GM23338 (cell line): ENCODE results near the gene PTP4A2. TPM values are rescaled to one million over a fixed set of nuclear protein-coding genes. Genes with fewer than 3 reads are reported as not detected.

Experiments
- ATAC-seq: fragments of 200-7000 bp; cut with Tn5 transposase; 3 replicates; pipeline ENCODE4 v1.9.1; 2020
- DNase-seq: peaks from one replicate; pipeline ENCODE4 v3.0.0-alpha.2; 2015; ENCODE audit warnings: low spot score
- H2AFZ ChIP-seq: fragments of 200-600 bp; sonication (generic); 2 replicates; pipeline ENCODE4 v1.8.0; 2016; ENCODE audit warnings: antibody characterized with exemption, mild to moderate bottlenecking, moderate library complexity
- H3F3A ChIP-seq: fragments of 200-600 bp; sonication (generic); replicated peaks from 2 replicates; pipeline ENCODE4 v1.8.0; 2017; ENCODE audit warnings: antibody characterized with exemption, mixed run types, low read depth
- H3K27ac ChIP-seq: fragments of 200-600 bp; sonication (generic); 2 replicates; pipeline ENCODE4 v1.6.1; 2016; ENCODE audit warnings: low read depth
- H3K27me3 ChIP-seq: fragments of 200-600 bp; sonication (generic); 2 replicates; pipeline ENCODE4 v1.8.0; 2016; ENCODE audit warnings: mild to moderate bottlenecking, mixed run types, moderate library complexity; ENCODE audit not compliant: insufficient read depth
- H3K36me3 ChIP-seq: fragments of 200-600 bp; sonication (generic); 2 replicates; pipeline ENCODE4 v1.8.0; 2016; ENCODE audit warnings: mild to moderate bottlenecking; ENCODE audit not compliant: insufficient read depth
- H3K4me1 ChIP-seq: fragments of 200-600 bp; sonication (generic); 2 replicates; pipeline ENCODE4 v1.8.0; 2016; ENCODE audit warnings: mild to moderate bottlenecking, moderate library complexity; ENCODE audit not compliant: insufficient read depth
- H3K4me2 ChIP-seq: fragments of 200-600 bp; sonication (generic); 2 replicates; pipeline ENCODE4 v1.7.1; 2017; ENCODE audit warnings: mixed run types
- H3K4me3 ChIP-seq: fragments of 200-600 bp; sonication (generic); 2 replicates; pipeline ENCODE4 v1.6.1; 2016; ENCODE audit warnings: mixed run types
- H3K79me2 ChIP-seq: fragments of 200-600 bp; sonication (generic); replicated peaks from 2 replicates; pipeline ENCODE4 v1.8.0; 2017; ENCODE audit warnings: mild to moderate bottlenecking; ENCODE audit not compliant: insufficient read depth
- H3K9me2 ChIP-seq: fragments of 200-600 bp; sonication (generic); 2 replicates; pipeline ENCODE4 v1.8.0; 2017; ENCODE audit not compliant: insufficient read depth
- H4K20me1 ChIP-seq: fragments of 200-600 bp; sonication (generic); replicated peaks from 2 replicates; pipeline ENCODE4 v1.8.0; 2017; ENCODE audit warnings: mild to moderate bottlenecking; ENCODE audit not compliant: insufficient read depth
- H3K27ac Mint-ChIP-seq: 2 replicates; pipeline ENCODE4 v1.8.0; 2020; ENCODE audit warnings: inconsistent platforms, mild to moderate bottlenecking, moderate library complexity, mixed read lengths
- H3K27me3 Mint-ChIP-seq: 3 replicates; pipeline ENCODE4 v1.8.0; 2022; ENCODE audit warnings: low read depth, mild to moderate bottlenecking, moderate library complexity, mixed read lengths, inconsistent platforms; ENCODE audit not compliant: insufficient read depth, poor library complexity
- H3K36me3 Mint-ChIP-seq: 3 replicates; pipeline ENCODE4 v1.8.0; 2021; ENCODE audit warnings: low read depth, mild to moderate bottlenecking, inconsistent platforms, moderate library complexity, mixed read lengths
- H3K4me1 Mint-ChIP-seq: 3 replicates; pipeline ENCODE4 v1.8.0; 2020; ENCODE audit warnings: mild to moderate bottlenecking, inconsistent platforms, mixed read lengths
- H3K4me3 Mint-ChIP-seq: 3 replicates; pipeline ENCODE4 v1.8.0; 2021; ENCODE audit warnings: moderate library complexity, mild to moderate bottlenecking, inconsistent platforms, mixed read lengths
- H3K9me3 Mint-ChIP-seq: 3 replicates; pipeline ENCODE4 v1.8.0; 2020; ENCODE audit warnings: moderate library complexity, mild to moderate bottlenecking, inconsistent platforms, mixed read lengths
- CREB1 ChIP-seq: fragments of 250-450 bp; sonication (Bioruptor Pico); IDR thresholded peaks from 2 replicates; pipeline ENCODE4 v1.5.0; 2020; ENCODE audit warnings: low read depth, mild to moderate bottlenecking, moderate library complexity
- EZH2 ChIP-seq: fragments of 200-600 bp; sonication (generic); IDR thresholded peaks from one replicate; pipeline ENCODE4 v1.8.0; 2017; ENCODE audit warnings: antibody characterized with exemption, mild to moderate bottlenecking, low read depth; ENCODE audit not compliant: unreplicated experiment
- EZH2phosphoT487 ChIP-seq: fragments of 200-600 bp; sonication (generic); IDR thresholded peaks from one replicate; pipeline ENCODE4 v1.8.1; 2018; ENCODE audit warnings: antibody characterized with exemption; ENCODE audit not compliant: unreplicated experiment
- JUNB ChIP-seq: IDR thresholded peaks from one replicate; pipeline ENCODE4 v1.6.1; 2016; ENCODE audit warnings: antibody characterized with exemption; ENCODE audit not compliant: unreplicated experiment
- NANOG ChIP-seq: IDR thresholded peaks from 2 replicates; pipeline ENCODE4 v1.6.1; 2016; ENCODE audit warnings: antibody characterized with exemption, borderline replicate concordance
- POLR2AphosphoS5 ChIP-seq: IDR thresholded peaks from 2 replicates; pipeline ENCODE4 v1.6.1; 2016; ENCODE audit warnings: antibody characterized with exemption, low read depth
- STAT1 ChIP-seq: IDR thresholded peaks from one replicate; pipeline ENCODE4 v1.6.1; 2016; ENCODE audit warnings: antibody characterized with exemption; ENCODE audit not compliant: unreplicated experiment
- ZNF114 ChIP-seq: fragments of 250-450 bp; sonication (Bioruptor Pico); IDR thresholded peaks from 2 replicates; pipeline ENCODE4 v1.5.0; 2020; ENCODE audit warnings: mild to moderate bottlenecking, moderate library complexity
- ZNF331 ChIP-seq: fragments of 250-450 bp; sonication (Bioruptor Pico); IDR thresholded peaks from 2 replicates; pipeline ENCODE4 v1.5.0; 2020; ENCODE audit warnings: low read depth, mild to moderate bottlenecking, moderate library complexity
- polyA plus RNA-seq: library from polyadenylated mRNA; unstranded; fragments of >200 nt; fragmentation: Nextera tagmentation; extraction: Ambion mirVana; gene quantifications from 2 replicates; pipeline ENCODE4 v1.2.1, GENCODE V29; 2016
- total RNA-seq: library from RNA; depleted of rRNA; stranded (reverse); fragments of >200 nt; shearing (Covaris generic); gene quantifications from 2 replicates; pipeline ENCODE4 v1.2.3, GENCODE V29; 2014
- TF ChIP-seq, protein P1 (sequence below): IDR thresholded peaks from one replicate; pipeline ENCODE4 v1.6.1; 2018; ENCODE audit warnings: antibody characterized with exemption; ENCODE audit not compliant: unreplicated experiment
- TF ChIP-seq, protein P2 (sequence below): IDR thresholded peaks from 2 replicates; pipeline ENCODE4 v1.6.1; 2016; ENCODE audit warnings: antibody characterized with exemption
- TF ChIP-seq, protein P3 (sequence below), 2 experiments: fragments of 200-600 bp in 1 of 2; sonication (generic) in 1 of 2; conservative IDR thresholded peaks; 2 replicates each; pipeline versions ENCODE4 v1.5.1 to v1.6.1; 2016 to 2017; ENCODE audit warnings: antibody characterized with exemption in 2 of 2, low read depth in 2 of 2, mild to moderate bottlenecking in 2 of 2, moderate library complexity in 1 of 2
- TF ChIP-seq, protein P4 (sequence below): fragments of 250-450 bp; sonication (Bioruptor Pico); IDR thresholded peaks from 2 replicates; pipeline ENCODE4 v1.5.0; 2020; ENCODE audit warnings: mild to moderate bottlenecking, moderate library complexity

PTP4A2 gene
- total and polyA plus RNA-seq, 2 experiments from 2014 or later, result 153 to 260 TPM

DNA sequence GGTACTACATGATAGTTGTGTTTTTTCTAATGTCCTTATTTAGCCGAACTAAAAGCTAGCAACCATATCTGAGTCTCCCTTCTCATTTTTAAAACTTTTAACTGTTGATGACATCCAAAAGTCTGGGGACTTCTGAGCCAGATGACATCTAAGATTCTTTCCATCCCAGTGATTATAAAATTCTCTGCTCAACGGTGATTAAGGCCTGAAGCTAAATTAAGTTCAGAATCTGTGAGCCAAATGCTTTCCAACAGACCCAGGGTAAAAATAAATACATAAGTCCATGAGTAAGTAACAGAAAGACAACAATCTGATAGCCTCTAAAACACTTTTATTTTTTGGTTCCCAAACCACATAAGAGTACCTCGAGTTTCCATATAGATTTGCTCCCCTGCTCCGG, 13.1 kb upstream of the PTP4A2 start:
- Histone ChIP-seq H3K4me2 (no peak overlapping the region), H3K4me1 (peaks cover 17% of the 10 kb centered on the region), H3K79me2 (no peaks in the 10 kb centered on the region), H3K36me3 (no peaks in the 10 kb centered on the region), H3K27me3 (no peaks in the 10 kb centered on the region), H2AFZ (no peak overlapping the region), H3K27ac (0 out of 2 replicates have a peak overlapping the region, but pooled peaks have one; percentile 20), H3F3A (no peaks in the 10 kb centered on the region), H4K20me1 (no peaks in the 10 kb centered on the region), H3K9me2 (no peaks in the 10 kb centered on the region), H3K4me3 (no peak overlapping the region)
- TF ChIP-seq JUNB (no peak), POLR2AphosphoS5 (no peak), ZNF114 (CRISPR knock-in tag) (no peak), NANOG (no peak), ZNF331 (CRISPR knock-in tag) (no peak), CREB1 (CRISPR knock-in tag) (no peak), EZH2 (no peak), EZH2phosphoT487 (no peak), STAT1 (no peak)
- TF ChIP-seq, protein P1, sequence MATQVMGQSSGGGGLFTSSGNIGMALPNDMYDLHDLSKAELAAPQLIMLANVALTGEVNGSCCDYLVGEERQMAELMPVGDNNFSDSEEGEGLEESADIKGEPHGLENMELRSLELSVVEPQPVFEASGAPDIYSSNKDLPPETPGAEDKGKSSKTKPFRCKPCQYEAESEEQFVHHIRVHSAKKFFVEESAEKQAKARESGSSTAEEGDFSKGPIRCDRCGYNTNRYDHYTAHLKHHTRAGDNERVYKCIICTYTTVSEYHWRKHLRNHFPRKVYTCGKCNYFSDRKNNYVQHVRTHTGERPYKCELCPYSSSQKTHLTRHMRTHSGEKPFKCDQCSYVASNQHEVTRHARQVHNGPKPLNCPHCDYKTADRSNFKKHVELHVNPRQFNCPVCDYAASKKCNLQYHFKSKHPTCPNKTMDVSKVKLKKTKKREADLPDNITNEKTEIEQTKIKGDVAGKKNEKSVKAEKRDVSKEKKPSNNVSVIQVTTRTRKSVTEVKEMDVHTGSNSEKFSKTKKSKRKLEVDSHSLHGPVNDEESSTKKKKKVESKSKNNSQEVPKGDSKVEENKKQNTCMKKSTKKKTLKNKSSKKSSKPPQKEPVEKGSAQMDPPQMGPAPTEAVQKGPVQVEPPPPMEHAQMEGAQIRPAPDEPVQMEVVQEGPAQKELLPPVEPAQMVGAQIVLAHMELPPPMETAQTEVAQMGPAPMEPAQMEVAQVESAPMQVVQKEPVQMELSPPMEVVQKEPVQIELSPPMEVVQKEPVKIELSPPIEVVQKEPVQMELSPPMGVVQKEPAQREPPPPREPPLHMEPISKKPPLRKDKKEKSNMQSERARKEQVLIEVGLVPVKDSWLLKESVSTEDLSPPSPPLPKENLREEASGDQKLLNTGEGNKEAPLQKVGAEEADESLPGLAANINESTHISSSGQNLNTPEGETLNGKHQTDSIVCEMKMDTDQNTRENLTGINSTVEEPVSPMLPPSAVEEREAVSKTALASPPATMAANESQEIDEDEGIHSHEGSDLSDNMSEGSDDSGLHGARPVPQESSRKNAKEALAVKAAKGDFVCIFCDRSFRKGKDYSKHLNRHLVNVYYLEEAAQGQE, result no peak
- TF ChIP-seq, protein P2, sequence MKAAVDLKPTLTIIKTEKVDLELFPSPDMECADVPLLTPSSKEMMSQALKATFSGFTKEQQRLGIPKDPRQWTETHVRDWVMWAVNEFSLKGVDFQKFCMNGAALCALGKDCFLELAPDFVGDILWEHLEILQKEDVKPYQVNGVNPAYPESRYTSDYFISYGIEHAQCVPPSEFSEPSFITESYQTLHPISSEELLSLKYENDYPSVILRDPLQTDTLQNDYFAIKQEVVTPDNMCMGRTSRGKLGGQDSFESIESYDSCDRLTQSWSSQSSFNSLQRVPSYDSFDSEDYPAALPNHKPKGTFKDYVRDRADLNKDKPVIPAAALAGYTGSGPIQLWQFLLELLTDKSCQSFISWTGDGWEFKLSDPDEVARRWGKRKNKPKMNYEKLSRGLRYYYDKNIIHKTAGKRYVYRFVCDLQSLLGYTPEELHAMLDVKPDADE, result no peak
- TF ChIP-seq, protein P3, sequence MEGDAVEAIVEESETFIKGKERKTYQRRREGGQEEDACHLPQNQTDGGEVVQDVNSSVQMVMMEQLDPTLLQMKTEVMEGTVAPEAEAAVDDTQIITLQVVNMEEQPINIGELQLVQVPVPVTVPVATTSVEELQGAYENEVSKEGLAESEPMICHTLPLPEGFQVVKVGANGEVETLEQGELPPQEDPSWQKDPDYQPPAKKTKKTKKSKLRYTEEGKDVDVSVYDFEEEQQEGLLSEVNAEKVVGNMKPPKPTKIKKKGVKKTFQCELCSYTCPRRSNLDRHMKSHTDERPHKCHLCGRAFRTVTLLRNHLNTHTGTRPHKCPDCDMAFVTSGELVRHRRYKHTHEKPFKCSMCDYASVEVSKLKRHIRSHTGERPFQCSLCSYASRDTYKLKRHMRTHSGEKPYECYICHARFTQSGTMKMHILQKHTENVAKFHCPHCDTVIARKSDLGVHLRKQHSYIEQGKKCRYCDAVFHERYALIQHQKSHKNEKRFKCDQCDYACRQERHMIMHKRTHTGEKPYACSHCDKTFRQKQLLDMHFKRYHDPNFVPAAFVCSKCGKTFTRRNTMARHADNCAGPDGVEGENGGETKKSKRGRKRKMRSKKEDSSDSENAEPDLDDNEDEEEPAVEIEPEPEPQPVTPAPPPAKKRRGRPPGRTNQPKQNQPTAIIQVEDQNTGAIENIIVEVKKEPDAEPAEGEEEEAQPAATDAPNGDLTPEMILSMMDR (conservative IDR thresholded peaks at IDR 0.05; ENCODE audit: low read depth in 2 of 2), result no peak
- TF ChIP-seq, protein P4, sequence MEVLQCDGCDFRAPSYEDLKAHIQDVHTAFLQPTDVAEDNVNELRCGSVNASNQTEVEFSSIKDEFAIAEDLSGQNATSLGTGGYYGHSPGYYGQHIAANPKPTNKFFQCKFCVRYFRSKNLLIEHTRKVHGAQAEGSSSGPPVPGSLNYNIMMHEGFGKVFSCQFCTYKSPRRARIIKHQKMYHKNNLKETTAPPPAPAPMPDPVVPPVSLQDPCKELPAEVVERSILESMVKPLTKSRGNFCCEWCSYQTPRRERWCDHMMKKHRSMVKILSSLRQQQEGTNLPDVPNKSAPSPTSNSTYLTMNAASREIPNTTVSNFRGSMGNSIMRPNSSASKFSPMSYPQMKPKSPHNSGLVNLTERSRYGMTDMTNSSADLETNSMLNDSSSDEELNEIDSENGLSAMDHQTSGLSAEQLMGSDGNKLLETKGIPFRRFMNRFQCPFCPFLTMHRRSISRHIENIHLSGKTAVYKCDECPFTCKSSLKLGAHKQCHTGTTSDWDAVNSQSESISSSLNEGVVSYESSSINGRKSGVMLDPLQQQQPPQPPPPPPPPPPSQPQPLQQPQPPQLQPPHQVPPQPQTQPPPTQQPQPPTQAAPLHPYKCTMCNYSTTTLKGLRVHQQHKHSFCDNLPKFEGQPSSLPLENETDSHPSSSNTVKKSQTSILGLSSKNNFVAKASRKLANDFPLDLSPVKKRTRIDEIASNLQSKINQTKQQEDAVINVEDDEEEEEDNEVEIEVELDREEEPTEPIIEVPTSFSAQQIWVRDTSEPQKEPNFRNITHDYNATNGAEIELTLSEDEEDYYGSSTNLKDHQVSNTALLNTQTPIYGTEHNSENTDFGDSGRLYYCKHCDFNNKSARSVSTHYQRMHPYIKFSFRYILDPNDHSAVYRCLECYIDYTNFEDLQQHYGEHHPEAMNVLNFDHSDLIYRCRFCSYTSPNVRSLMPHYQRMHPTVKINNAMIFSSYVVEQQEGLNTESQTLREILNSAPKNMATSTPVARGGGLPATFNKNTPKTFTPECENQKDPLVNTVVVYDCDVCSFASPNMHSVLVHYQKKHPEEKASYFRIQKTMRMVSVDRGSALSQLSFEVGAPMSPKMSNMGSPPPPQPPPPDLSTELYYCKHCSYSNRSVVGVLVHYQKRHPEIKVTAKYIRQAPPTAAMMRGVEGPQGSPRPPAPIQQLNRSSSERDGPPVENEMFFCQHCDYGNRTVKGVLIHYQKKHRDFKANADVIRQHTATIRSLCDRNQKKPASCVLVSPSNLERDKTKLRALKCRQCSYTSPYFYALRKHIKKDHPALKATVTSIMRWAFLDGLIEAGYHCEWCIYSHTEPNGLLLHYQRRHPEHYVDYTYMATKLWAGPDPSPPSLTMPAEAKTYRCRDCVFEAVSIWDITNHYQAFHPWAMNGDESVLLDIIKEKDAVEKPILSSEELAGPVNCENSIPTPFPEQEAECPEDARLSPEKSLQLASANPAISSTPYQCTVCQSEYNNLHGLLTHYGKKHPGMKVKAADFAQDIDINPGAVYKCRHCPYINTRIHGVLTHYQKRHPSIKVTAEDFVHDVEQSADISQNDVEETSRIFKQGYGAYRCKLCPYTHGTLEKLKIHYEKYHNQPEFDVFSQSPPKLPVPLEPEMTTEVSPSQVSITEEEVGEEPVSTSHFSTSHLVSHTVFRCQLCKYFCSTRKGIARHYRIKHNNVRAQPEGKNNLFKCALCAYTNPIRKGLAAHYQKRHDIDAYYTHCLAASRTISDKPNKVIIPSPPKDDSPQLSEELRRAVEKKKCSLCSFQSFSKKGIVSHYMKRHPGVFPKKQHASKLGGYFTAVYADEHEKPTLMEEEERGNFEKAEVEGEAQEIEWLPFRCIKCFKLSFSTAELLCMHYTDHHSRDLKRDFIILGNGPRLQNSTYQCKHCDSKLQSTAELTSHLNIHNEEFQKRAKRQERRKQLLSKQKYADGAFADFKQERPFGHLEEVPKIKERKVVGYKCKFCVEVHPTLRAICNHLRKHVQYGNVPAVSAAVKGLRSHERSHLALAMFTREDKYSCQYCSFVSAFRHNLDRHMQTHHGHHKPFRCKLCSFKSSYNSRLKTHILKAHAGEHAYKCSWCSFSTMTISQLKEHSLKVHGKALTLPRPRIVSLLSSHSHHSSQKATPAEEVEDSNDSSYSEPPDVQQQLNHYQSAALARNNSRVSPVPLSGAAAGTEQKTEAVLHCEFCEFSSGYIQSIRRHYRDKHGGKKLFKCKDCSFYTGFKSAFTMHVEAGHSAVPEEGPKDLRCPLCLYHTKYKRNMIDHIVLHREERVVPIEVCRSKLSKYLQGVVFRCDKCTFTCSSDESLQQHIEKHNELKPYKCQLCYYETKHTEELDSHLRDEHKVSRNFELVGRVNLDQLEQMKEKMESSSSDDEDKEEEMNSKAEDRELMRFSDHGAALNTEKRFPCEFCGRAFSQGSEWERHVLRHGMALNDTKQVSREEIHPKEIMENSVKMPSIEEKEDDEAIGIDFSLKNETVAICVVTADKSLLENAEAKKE (CRISPR knock-in tag), result no peak
- Mint-ChIP-seq H3K27ac (no peak overlapping the region), H3K36me3 (no peaks in the 10 kb centered on the region), H3K4me3 (no peak overlapping the region; the same call in 2 of the 3 replicates), H3K27me3 (no peaks in the 10 kb centered on the region), H3K4me1 (peaks cover 32% of the 10 kb centered on the region), H3K9me3 (no peaks in the 10 kb centered on the region)
- DNase-seq (no peak), ATAC-seq (no peak)
